Left ventricle myocardium inferior (tissue), 1 donor: ENCODE data around the gene PSME2. TPM values are rescaled to one million over a fixed set of nuclear protein-coding genes. Genes with fewer than 3 reads are reported as not detected.

ENCODE experiments used
- DNase-seq: peaks from one replicate; pipeline ENCODE4 v3.0.0-alpha.2; 2020
- H3K27ac ChIP-seq: fragments of 200-600 bp; replicated peaks from 2 replicates; pipeline ENCODE4 v1.8.0; 2021
- H3K27me3 ChIP-seq: fragments of 200-600 bp; 2 replicates; pipeline ENCODE4 v1.8.0; 2021; ENCODE audit warnings: low read depth
- H3K36me3 ChIP-seq: fragments of 200-600 bp; 2 replicates; pipeline ENCODE4 v1.8.0; 2021
- H3K4me1 ChIP-seq: fragments of 200-600 bp; 2 replicates; pipeline ENCODE4 v1.8.0; 2021
- H3K4me3 ChIP-seq: fragments of 200-600 bp; 2 replicates; pipeline ENCODE4 v1.8.0; 2021; ENCODE audit warnings: mild to moderate bottlenecking, moderate library complexity
- H3K9me3 ChIP-seq: fragments of 200-600 bp; replicated peaks from 2 replicates; pipeline ENCODE4 v1.8.0; 2021
- intact Hi-C: fragments of 100-400 bp; cut with micrococcal nuclease; formaldehyde crosslinking; loops from one replicate; pipeline ENCODE4 v1.11.0; 2022
- total RNA-seq: library from RNA; stranded (reverse); fragmentation: NEBNext Ultra II Directional; extraction: Animal tissue kit (Norgen Biotek cat#: 25700); gene quantifications from one replicate; pipeline ENCODE4 v1.2.1, GENCODE V29; 2021
- TF ChIP-seq, protein P1 (sequence below): fragments of 200-600 bp; IDR thresholded peaks from 2 replicates; pipeline ENCODE4 v1.8.0; 2021; ENCODE audit warnings: antibody characterized with exemption, mild to moderate bottlenecking, borderline replicate concordance
- donor health status: DM: no; HTN: yes; CAD: no; lungs with severe emphysema.

The PSME2 gene
- total RNA-seq, 1 donor from 2014 or later: 89.7 TPM

DNA sequence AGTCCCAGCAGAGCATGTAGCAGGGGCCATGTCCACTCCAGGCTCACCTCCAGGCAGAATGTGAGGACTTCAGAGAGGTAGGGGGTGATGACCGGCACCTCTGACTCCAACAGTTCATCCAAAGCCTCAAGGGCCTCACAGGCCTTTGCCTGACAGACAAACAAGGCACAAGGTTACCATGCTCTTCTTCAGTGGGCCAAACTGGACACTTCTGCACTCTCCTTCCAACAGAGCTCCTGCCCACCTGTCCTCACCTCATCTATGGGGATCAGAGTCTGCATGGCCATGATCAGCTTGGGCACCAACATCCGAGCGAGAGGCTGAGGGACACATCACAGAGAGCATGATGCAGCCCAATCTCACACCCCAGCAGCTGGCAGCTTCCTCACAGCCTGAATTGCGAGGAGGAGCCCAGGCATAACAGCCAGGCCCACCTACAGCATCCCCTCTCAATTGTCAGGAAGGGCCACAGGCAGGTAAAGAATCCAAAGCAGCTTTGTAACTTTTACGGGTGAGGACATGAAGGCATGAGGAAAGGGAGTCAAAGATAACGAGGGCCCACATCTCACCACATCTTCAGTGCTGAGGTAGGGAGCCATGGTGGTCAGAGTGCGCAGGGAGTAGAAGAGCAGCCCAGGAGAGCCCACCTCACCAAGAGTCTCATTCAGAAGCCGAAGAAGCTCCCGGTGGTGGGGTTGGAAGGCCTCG, 40.6 kb upstream of the PSME2 start:
- Histone ChIP-seq H3K9me3 (no peaks in the 10 kb centered on the region), H3K36me3 (peaks cover 69% of the 10 kb centered on the region), H3K4me3 (no peak overlapping the region), H3K27me3 (no peaks in the 10 kb centered on the region), H3K27ac (no peak overlapping the region), H3K4me1 (peaks cover 21% of the 10 kb centered on the region)
- TF ChIP-seq, protein P1, sequence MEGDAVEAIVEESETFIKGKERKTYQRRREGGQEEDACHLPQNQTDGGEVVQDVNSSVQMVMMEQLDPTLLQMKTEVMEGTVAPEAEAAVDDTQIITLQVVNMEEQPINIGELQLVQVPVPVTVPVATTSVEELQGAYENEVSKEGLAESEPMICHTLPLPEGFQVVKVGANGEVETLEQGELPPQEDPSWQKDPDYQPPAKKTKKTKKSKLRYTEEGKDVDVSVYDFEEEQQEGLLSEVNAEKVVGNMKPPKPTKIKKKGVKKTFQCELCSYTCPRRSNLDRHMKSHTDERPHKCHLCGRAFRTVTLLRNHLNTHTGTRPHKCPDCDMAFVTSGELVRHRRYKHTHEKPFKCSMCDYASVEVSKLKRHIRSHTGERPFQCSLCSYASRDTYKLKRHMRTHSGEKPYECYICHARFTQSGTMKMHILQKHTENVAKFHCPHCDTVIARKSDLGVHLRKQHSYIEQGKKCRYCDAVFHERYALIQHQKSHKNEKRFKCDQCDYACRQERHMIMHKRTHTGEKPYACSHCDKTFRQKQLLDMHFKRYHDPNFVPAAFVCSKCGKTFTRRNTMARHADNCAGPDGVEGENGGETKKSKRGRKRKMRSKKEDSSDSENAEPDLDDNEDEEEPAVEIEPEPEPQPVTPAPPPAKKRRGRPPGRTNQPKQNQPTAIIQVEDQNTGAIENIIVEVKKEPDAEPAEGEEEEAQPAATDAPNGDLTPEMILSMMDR: no peak
- intact Hi-C loops: no loop called here
- no peak for DNase-seq

DNA sequence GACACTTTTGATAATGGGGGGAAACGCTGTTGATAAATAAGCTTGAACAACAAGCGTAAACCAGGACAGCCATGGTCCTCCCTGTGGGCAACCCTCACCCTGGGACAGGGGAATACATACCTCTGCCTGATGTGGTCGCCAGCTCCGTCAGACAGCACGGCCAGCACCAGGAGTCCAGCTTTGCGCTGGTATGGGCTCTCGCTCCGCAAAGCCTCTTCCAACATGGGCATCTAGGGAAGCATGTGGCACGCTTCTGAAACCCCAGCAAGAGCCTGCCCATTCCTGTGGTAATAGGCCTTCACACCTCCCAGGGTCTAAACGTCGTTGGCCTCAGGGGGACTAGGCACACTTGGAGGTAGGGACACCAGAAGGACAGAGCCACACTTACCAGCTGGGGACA, 39.3 kb upstream of the PSME2 start:
- Histone ChIP-seq H3K4me3 (no peak overlapping the region), H3K4me1 (peaks cover 22% of the 10 kb centered on the region), H3K9me3 (no peaks in the 10 kb centered on the region), H3K36me3 (peaks cover 70% of the 10 kb centered on the region), H3K27me3 (no peaks in the 10 kb centered on the region), H3K27ac (no peak overlapping the region)
- TF ChIP-seq, protein P1: no peak
- intact Hi-C loops: no loop called here
- DNase-seq: no peak

DNA sequence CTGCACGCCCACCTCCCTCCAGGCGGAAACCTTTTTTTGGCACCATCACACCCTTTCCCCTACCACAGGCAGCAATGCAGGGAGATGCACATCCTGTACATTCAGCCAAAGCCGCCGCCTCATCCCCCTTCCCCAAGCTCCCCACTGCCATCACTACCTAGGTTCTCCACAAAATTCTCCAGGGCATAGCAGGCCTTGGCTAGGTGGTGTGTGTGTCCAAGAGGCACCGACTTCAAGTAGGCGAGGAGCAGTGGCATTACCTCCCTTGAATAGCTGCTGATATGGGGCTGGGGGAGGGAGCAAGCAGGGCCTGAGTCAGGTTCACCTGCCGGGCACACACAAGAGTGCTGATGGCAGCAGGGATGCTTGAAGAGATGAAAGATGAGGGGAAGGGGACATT, 38.6 kb upstream of the PSME2 start:
- no peak for DNase-seq
- H3K27me3 ChIP-seq: no peaks in the 10 kb centered on the region
- peaks cover 30% of the 10 kb centered on the region for H3K4me1 ChIP-seq
- no peaks in the 10 kb centered on the region for H3K9me3 ChIP-seq
- TF ChIP-seq, protein P1: no peak
- no peak overlapping the region for H3K4me3 ChIP-seq
- H3K36me3 ChIP-seq: peaks cover 65% of the 10 kb centered on the region
- intact Hi-C loops: no loop called here
- no peak overlapping the region for H3K27ac ChIP-seq

DNA sequence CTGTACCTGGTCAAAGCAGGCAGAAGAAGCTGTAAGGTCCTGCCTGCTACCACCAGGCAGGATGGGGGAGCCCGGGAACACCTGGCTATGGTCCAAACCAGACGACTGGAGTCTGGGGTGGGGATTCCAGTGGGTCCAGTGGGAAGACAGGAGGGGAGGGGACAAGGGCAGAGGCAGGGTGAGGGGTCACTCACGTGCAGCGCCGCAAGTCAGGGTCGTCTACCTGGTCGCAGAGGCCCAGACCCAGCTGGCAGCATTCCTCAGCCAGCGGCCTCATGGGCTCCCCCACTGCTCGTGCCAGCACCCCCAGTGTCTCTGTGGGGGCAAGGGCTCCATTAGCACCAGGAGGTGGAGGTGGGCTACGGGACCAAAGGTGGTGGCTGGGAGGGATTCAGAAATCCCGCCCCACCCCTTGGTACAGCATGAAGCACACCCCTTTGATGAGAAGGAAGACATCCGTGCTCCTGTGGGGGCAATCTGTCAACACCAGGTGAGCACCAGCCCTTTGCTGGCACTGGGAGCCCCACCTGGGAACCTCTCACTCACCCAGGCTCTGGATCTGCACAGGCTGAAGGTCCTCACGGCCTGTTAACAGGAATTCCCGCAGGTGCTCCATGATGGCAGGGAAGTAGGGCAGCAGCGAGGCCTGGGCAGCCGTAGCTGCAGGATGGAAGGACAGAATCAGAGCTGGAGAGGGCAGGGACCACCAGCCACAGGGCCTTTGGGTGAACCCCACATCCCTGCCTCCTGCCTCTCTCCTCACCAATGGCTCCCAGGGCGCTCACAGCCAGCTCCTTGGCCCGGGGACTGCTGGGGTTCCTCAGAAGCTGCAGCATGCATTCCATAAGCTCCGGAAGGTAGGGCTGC, 37.9 kb upstream of the PSME2 start:
- intact Hi-C loops: no loop called here
- Histone ChIP-seq H3K36me3 (peaks cover 68% of the 10 kb centered on the region), H3K27me3 (no peaks in the 10 kb centered on the region), H3K27ac (no peak overlapping the region), H3K4me1 (peaks cover 36% of the 10 kb centered on the region), H3K4me3 (no peak overlapping the region), H3K9me3 (no peaks in the 10 kb centered on the region)
- DNase-seq: no peak
- TF ChIP-seq, protein P1: no peak

DNA sequence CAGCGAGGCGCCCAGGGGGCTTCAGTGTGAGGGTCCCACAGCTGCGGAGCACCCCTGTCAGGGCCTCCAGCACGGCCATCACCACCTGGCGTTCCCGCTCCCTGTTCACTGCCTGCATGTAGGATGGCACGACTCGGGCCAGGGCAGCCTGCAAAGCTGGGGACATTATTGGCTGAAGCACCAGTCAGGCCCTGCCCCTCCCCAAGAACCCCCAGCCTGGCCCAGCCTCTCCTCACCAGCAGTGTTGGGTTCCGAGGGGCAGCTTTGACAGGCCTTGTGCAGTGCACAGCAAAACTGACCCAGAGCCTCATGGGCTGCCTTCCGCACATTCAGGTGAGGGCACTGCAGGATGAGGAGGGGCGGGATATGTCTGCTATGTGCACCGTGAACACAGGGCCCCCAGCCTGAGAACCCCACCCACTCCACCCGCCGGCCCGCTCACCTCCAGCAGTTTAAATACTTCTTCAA, 36.6 kb upstream of the PSME2 start:
- no peak for DNase-seq
- Histone ChIP-seq H3K27me3 (no peaks in the 10 kb centered on the region), H3K4me3 (no peak overlapping the region), H3K4me1 (peaks cover 25% of the 10 kb centered on the region), H3K9me3 (no peaks in the 10 kb centered on the region), H3K27ac (no peak overlapping the region), H3K36me3 (peaks cover 76% of the 10 kb centered on the region)
- intact Hi-C loops: no loop called here
- TF ChIP-seq, protein P1: no peak
